Measurements from ENCODE around the gene SCLY. TPM values are rescaled to one million over a fixed set of nuclear protein-coding genes. Genes with fewer than 3 reads are reported as not detected.

The SCLY gene
- total RNA-seq, 1 experiment from 2014 or later = 68.4 TPM

- no peak for TF ChIP-seq ATF6 (CRISPR knock-in tag; IDR thresholded peaks at IDR 0.05)
Measured at GRCh38 chr2:238087211-238087610, 26.4 kb downstream of the SCLY start (continued).

GRCh38 chr2:238090887-238091286 lies 30.1 kb downstream of the SCLY start:
- no peak for TF ChIP-seq MYBL2 (CRISPR knock-in tag; IDR thresholded peaks at IDR 0.05)
- no peak for TF ChIP-seq SMAD3 (CRISPR knock-in tag; IDR thresholded peaks at IDR 0.05; ENCODE audit: borderline replicate concordance)
- TF ChIP-seq JAZF1 (CRISPR knock-in tag; IDR thresholded peaks at IDR 0.05) = no peak
- no peak for TF ChIP-seq JUN (CRISPR knock-in tag; IDR thresholded peaks at IDR 0.05)
- no peak for TF ChIP-seq ZNF425 (CRISPR knock-in tag; conservative IDR thresholded peaks at IDR 0.05)
- no peak for TF ChIP-seq PRRX2 (CRISPR knock-in tag; IDR thresholded peaks at IDR 0.05)
- no peak for TF ChIP-seq EMX1 (CRISPR knock-in tag; IDR thresholded peaks at IDR 0.05)
- TF ChIP-seq NFYB (CRISPR knock-in tag; conservative IDR thresholded peaks at IDR 0.05; ENCODE audit: low read depth) = no peak
- no peak for TF ChIP-seq HMGA2 (CRISPR knock-in tag; IDR thresholded peaks at IDR 0.05)
- no peak for TF ChIP-seq KAT7 (CRISPR knock-in tag; IDR thresholded peaks at IDR 0.05; ENCODE audit: borderline replicate concordance)
- TF ChIP-seq CREB1 (CRISPR knock-in tag; IDR thresholded peaks at IDR 0.05) = no peak
- no peak for TF ChIP-seq ZMAT4 (CRISPR knock-in tag; IDR thresholded peaks at IDR 0.05)
- no peak for TF ChIP-seq GABPB1 (CRISPR knock-in tag; IDR thresholded peaks at IDR 0.05)
- no peak for TF ChIP-seq NFATC4 (CRISPR knock-in tag; IDR thresholded peaks at IDR 0.05)
- no peak for TF ChIP-seq ATF2 (CRISPR knock-in tag; IDR thresholded peaks at IDR 0.05; ENCODE audit: borderline replicate concordance, low read depth)
- TF ChIP-seq ZNF219 (CRISPR knock-in tag; IDR thresholded peaks at IDR 0.05; ENCODE audit: borderline replicate concordance) = no peak
- no peak for TF ChIP-seq ZBTB43 (CRISPR knock-in tag; IDR thresholded peaks at IDR 0.05)
- Mint-ChIP-seq H3K4me3 (no peak overlapping the region), H3K36me3 (peaks cover 33% of the 10 kb centered on the region), H3K9me3 (no peaks in the 10 kb centered on the region), H3K4me1 (peaks cover 20% of the 10 kb centered on the region), H3K27me3 (ENCODE audit: low read depth) (no peaks in the 10 kb centered on the region), H3K27ac (no peak overlapping the region; the same call in 1 of the 2 replicates)
- CTCF ChIA-PET = no interaction called here
- ATAC-seq (no peak), DNase-seq (ENCODE audit: low spot score) (no peak)
- POLR2A ChIA-PET = no interaction called here

- POLR2A ChIA-PET = no interaction called here
- Mint-ChIP-seq H3K27me3 (ENCODE audit: low read depth) (no peaks in the 10 kb centered on the region), H3K27ac (no peak overlapping the region), H3K4me1 (peaks cover 27% of the 10 kb centered on the region), H3K4me3 (no peak overlapping the region), H3K9me3 (no peaks in the 10 kb centered on the region), H3K36me3 (peaks cover 28% of the 10 kb centered on the region)
- ATAC-seq (no peak), DNase-seq (ENCODE audit: low spot score) (no peak)
- TF ChIP-seq NFATC4 (CRISPR knock-in tag; IDR thresholded peaks at IDR 0.05) = no peak
- TF ChIP-seq ZNF263 (CRISPR knock-in tag; IDR thresholded peaks at IDR 0.05; ENCODE audit: low read depth) = no peak
- CTCF ChIA-PET = no interaction called here
Measured at GRCh38 chr2:238091436-238092060, 30.7 kb downstream of the SCLY start.
